PC-9 (cell line): ENCODE measurements around the gene PALLD.

Experiments used
- CTCF ChIP-seq: fragments of 200-600 bp; sonication (generic); conservative IDR thresholded peaks from 2 replicates; pipeline ENCODE4 v1.6.1; 2017; ENCODE audit warnings: mixed run types, antibody characterized with exemption, mild to moderate bottlenecking, moderate library complexity
- EZH2 ChIP-seq: fragments of 200-600 bp; sonication (generic); IDR thresholded peaks from 2 replicates; pipeline ENCODE4 v1.8.0; 2017; ENCODE audit warnings: antibody characterized with exemption, low read depth

DNA sequence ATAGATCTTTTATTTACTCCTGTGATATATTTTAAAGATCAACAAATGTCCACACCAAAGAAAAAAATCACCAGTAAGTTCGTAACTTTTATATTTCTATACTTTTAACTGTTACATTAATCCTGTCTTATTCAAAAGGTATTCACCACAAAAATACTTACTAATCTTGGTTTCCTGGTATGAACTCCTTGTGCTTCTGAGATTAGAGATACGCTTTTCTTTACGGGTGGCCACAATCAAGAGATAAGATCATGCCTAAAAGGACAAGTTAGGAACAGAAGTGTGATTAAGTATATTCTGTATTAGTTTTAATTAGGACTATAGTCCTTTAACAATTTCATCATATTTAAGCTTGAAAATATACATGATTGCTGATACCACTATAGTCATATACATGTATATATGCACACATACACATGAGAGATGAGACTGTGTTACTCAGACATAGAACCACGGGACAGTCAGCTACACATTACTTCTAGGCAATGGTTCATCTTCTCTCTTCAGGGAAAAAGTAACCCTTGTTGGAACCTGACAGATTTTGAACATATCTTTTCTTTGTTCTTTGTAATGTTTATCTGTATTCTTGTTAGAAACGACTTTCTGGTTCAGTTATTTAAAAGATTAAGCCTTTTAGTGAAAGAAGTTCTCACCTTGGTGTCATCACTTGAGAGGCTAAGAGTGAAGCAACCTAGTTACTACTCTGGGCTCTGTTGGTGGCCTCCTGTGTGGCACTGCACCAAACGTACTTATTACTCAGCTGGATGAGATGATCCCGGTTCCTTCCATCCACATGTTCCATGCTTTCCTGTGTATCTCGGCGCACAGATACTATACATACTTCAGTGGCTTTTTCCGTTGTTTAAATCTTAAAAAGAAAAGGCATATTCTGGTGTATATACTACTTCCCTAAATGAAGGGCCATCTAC lies 367.1 kb downstream of the PALLD start:
- TF ChIP-seq CTCF: no peak
- no peak for TF ChIP-seq EZH2
